Measurements from ENCODE around the gene APOL1.
"Not testable (repeated sequence)": the region's sequence is repeated elsewhere in the genome, so short reads cannot be mapped to it uniquely, and the experiment has no call there.

Gene APOL1

GRCh38 chr22:36289406-36289870 is 36.5 kb downstream of the APOL1 start:
- no peak for ATAC-seq (ENCODE audit: insufficient read depth, low read depth)
- H3K27ac ChIP-seq (ENCODE audit: low read length): no peak overlapping the region

GRCh38 chr22:36289948-36290371 is 37.0 kb downstream of the APOL1 start:
- DNase-seq; H3K4me2 ChIP-seq (ENCODE audit: insufficient read depth, low read length); H3K79me2 ChIP-seq (ENCODE audit: insufficient read depth, low read length); H4K20me1 ChIP-seq (ENCODE audit: insufficient read depth, low read length); H3K4me1 ChIP-seq (ENCODE audit: insufficient read depth, low read length); H2AFZ ChIP-seq (ENCODE audit: low read depth, low read length); H3K27ac ChIP-seq (ENCODE audit: low read length); ATAC-seq (ENCODE audit: insufficient read depth, low read depth); H3K9ac ChIP-seq (ENCODE audit: low read depth, low read length); H3K27me3 ChIP-seq (ENCODE audit: insufficient read depth, low read length, poor library complexity); H3K4me3 ChIP-seq (ENCODE audit: low read depth in 1 of 2, low read length in 2 of 2): not testable (repeated sequence)
- H3K36me3 ChIP-seq (ENCODE audit: insufficient read depth, low read length): peaks cover 83% of the 10 kb centered on the region
- peaks cover 13% of the 10 kb centered on the region for H3K9me3 ChIP-seq (ENCODE audit: insufficient read depth, low read length, severe bottlenecking)

More at GRCh38 chr22:36289406-36289870, 36.5 kb downstream of the APOL1 start:
- Histone ChIP-seq H3K36me3 (ENCODE audit: insufficient read depth, low read length) (peaks cover 83% of the 10 kb centered on the region), H4K20me1 (ENCODE audit: insufficient read depth, low read length) (no peaks in the 10 kb centered on the region), H3K9ac (ENCODE audit: low read depth, low read length) (no peak overlapping the region), H3K27me3 (ENCODE audit: insufficient read depth, low read length, poor library complexity) (no peaks in the 10 kb centered on the region), H3K4me2 (ENCODE audit: insufficient read depth, low read length) (no peak overlapping the region), H3K9me3 (ENCODE audit: insufficient read depth, low read length, severe bottlenecking) (peaks cover 13% of the 10 kb centered on the region), H3K79me2 (ENCODE audit: insufficient read depth, low read length) (no peaks in the 10 kb centered on the region), H3K4me1 (ENCODE audit: insufficient read depth, low read length) (no peaks in the 10 kb centered on the region), H3K4me3 (ENCODE audit: low read depth in 1 of 2, low read length in 2 of 2) (no peak overlapping the region), H2AFZ (ENCODE audit: low read depth, low read length) (no peak overlapping the region)
- DNase-seq: no peak
- TF ChIP-seq CTCF (IDR thresholded peaks at IDR 0.05; ENCODE audit: borderline replicate concordance, extremely low read depth, low read length, poor library complexity, severe bottlenecking) (no peak), EZH2 (IDR thresholded peaks at IDR 0.05; ENCODE audit: borderline replicate concordance, low read depth, low read length, severe bottlenecking) (no peak)

GRCh38 chr22:36290391-36291075 is 37.6 kb downstream of the APOL1 start:
- H3K79me2 ChIP-seq (ENCODE audit: insufficient read depth, low read length); H4K20me1 ChIP-seq (ENCODE audit: insufficient read depth, low read length); H3K4me2 ChIP-seq (ENCODE audit: insufficient read depth, low read length); H3K4me1 ChIP-seq (ENCODE audit: insufficient read depth, low read length); ATAC-seq (ENCODE audit: insufficient read depth, low read depth); H2AFZ ChIP-seq (ENCODE audit: low read depth, low read length); H3K27me3 ChIP-seq (ENCODE audit: insufficient read depth, low read length, poor library complexity); H3K9ac ChIP-seq (ENCODE audit: low read depth, low read length); H3K4me3 ChIP-seq (ENCODE audit: low read depth in 1 of 2, low read length in 2 of 2); H3K27ac ChIP-seq (ENCODE audit: low read length): not testable (repeated sequence)
- peaks cover 83% of the 10 kb centered on the region for H3K36me3 ChIP-seq (ENCODE audit: insufficient read depth, low read length)
- H3K9me3 ChIP-seq (ENCODE audit: insufficient read depth, low read length, severe bottlenecking): peaks cover 13% of the 10 kb centered on the region
- peak; percentile 31 for DNase-seq

- H2AFZ ChIP-seq (ENCODE audit: low read depth, low read length): no peak overlapping the region
- ATAC-seq (ENCODE audit: insufficient read depth, low read depth) (no peak), DNase-seq (no peak)
- no peaks in the 10 kb centered on the region for H3K79me2 ChIP-seq (ENCODE audit: insufficient read depth, low read length)
- no peaks in the 10 kb centered on the region for H3K27me3 ChIP-seq (ENCODE audit: insufficient read depth, low read length, poor library complexity)
- no peaks in the 10 kb centered on the region for H4K20me1 ChIP-seq (ENCODE audit: insufficient read depth, low read length)
- H3K9ac ChIP-seq (ENCODE audit: low read depth, low read length): no peak overlapping the region
- H3K27ac ChIP-seq (ENCODE audit: low read length): no peak overlapping the region
- H3K4me3 ChIP-seq (ENCODE audit: low read depth in 1 of 2, low read length in 2 of 2): no peak overlapping the region
- TF ChIP-seq EZH2 (IDR thresholded peaks at IDR 0.05; ENCODE audit: borderline replicate concordance, low read depth, low read length, severe bottlenecking) (no peak), CTCF (IDR thresholded peaks at IDR 0.05; ENCODE audit: borderline replicate concordance, extremely low read depth, low read length, poor library complexity, severe bottlenecking) (no peak)
- no peak overlapping the region for H3K4me2 ChIP-seq (ENCODE audit: insufficient read depth, low read length)
- peaks cover 83% of the 10 kb centered on the region for H3K36me3 ChIP-seq (ENCODE audit: insufficient read depth, low read length)
- peaks cover 13% of the 10 kb centered on the region for H3K9me3 ChIP-seq (ENCODE audit: insufficient read depth, low read length, severe bottlenecking)
- no peaks in the 10 kb centered on the region for H3K4me1 ChIP-seq (ENCODE audit: insufficient read depth, low read length)
Measured at GRCh38 chr22:36291831-36292740, 39.2 kb downstream of the APOL1 start.
